TTC549 (cell line): Measurements from ENCODE around the gene DIPK1C.

Source experiments
- FAIRE-seq: peaks from 2 replicates; lab custom pipeline; 2012; peaks lifted over from hg19 to GRCh38; lab: Jason Lieb, UNC

Gene DIPK1C

GRCh38 chr18:74451148-74451547, 6.0 kb downstream of the DIPK1C start:
- no peak for FAIRE-seq

GRCh38 chr18:74450626-74451025, 6.5 kb downstream of the DIPK1C start:
- FAIRE-seq, result no peak

- no peak for FAIRE-seq
Observed at GRCh38 chr18:74447404-74448152, 9.5 kb downstream of the DIPK1C start.

GRCh38 chr18:74446631-74447403, 10.3 kb downstream of the DIPK1C start:
- no peak for FAIRE-seq

- FAIRE-seq, result no peak
Observed at GRCh38 chr18:74446178-74446577, 10.9 kb downstream of the DIPK1C start.

GRCh38 chr18:74445585-74445984, 11.5 kb downstream of the DIPK1C start:
- no peak for FAIRE-seq

- no peak for FAIRE-seq
Observed at GRCh38 chr18:74444104-74444503, 13.0 kb downstream of the DIPK1C start.

- FAIRE-seq, result no peak
Observed at GRCh38 chr18:74440808-74441427, 16.2 kb downstream of the DIPK1C start.

- FAIRE-seq, result no peak
Observed at GRCh38 chr18:74438091-74438490, 19.0 kb downstream of the DIPK1C start.

- no peak for FAIRE-seq
Observed at GRCh38 chr18:74436158-74436769, 20.8 kb downstream of the DIPK1C start.

- FAIRE-seq, result no peak
Observed at GRCh38 chr18:74435740-74436139, 21.4 kb downstream of the DIPK1C start.

- no peak for FAIRE-seq
Observed at GRCh38 chr18:74434466-74434865, 22.6 kb downstream of the DIPK1C start.

- no peak for FAIRE-seq
Observed at GRCh38 chr18:74430806-74431571, 26.1 kb downstream of the DIPK1C start.

- no peak for FAIRE-seq
Observed at GRCh38 chr18:74430231-74430630, 26.9 kb downstream of the DIPK1C start.

- no peak for FAIRE-seq
Observed at GRCh38 chr18:74429096-74429495, 28.0 kb downstream of the DIPK1C start.

- no peak for FAIRE-seq
Observed at GRCh38 chr18:74427442-74428112, 29.5 kb downstream of the DIPK1C start.

- FAIRE-seq, result no peak
Observed at GRCh38 chr18:74425876-74426275, 31.2 kb downstream of the DIPK1C start.

GRCh38 chr18:74425161-74425560, 31.9 kb downstream of the DIPK1C start:
- FAIRE-seq, result no peak

GRCh38 chr18:74422541-74422940, 34.6 kb downstream of the DIPK1C start:
- FAIRE-seq, result no peak

- no peak for FAIRE-seq
Observed at GRCh38 chr18:74420926-74421325, 36.2 kb downstream of the DIPK1C start.

- no peak for FAIRE-seq
Observed at GRCh38 chr18:74420481-74420880, 36.6 kb downstream of the DIPK1C start.
